ENCODE results near the gene MTX3.
A peak's percentile ranks its signal among the peaks of the same experiment; 100 is the strongest.

Gene MTX3

GRCh38 chr5:79966448-79966847 lies 24.6 kb downstream of the MTX3 start:
- H3K27ac Mint-ChIP-seq: no peak overlapping the region
- no peak overlapping the region for H3K4me3 Mint-ChIP-seq
- no peaks in the 10 kb centered on the region for H3K9me3 Mint-ChIP-seq
- H3K4me1 Mint-ChIP-seq (ENCODE audit: low read depth): peaks cover 13% of the 10 kb centered on the region
- H3K36me3 Mint-ChIP-seq (ENCODE audit: low read depth): no peaks in the 10 kb centered on the region
- no peaks in the 10 kb centered on the region for H3K27me3 Mint-ChIP-seq (ENCODE audit: low read depth)

- Mint-ChIP-seq H3K9me3 (no peaks in the 10 kb centered on the region), H3K4me3 (no peak overlapping the region), H3K36me3 (ENCODE audit: low read depth) (no peaks in the 10 kb centered on the region), H3K4me1 (ENCODE audit: low read depth) (peaks cover 13% of the 10 kb centered on the region), H3K27ac (peak overlapping the region; percentile 67), H3K27me3 (ENCODE audit: low read depth) (no peaks in the 10 kb centered on the region)
Measured at GRCh38 chr5:79964136-79964535, 26.9 kb downstream of the MTX3 start.

DNA sequence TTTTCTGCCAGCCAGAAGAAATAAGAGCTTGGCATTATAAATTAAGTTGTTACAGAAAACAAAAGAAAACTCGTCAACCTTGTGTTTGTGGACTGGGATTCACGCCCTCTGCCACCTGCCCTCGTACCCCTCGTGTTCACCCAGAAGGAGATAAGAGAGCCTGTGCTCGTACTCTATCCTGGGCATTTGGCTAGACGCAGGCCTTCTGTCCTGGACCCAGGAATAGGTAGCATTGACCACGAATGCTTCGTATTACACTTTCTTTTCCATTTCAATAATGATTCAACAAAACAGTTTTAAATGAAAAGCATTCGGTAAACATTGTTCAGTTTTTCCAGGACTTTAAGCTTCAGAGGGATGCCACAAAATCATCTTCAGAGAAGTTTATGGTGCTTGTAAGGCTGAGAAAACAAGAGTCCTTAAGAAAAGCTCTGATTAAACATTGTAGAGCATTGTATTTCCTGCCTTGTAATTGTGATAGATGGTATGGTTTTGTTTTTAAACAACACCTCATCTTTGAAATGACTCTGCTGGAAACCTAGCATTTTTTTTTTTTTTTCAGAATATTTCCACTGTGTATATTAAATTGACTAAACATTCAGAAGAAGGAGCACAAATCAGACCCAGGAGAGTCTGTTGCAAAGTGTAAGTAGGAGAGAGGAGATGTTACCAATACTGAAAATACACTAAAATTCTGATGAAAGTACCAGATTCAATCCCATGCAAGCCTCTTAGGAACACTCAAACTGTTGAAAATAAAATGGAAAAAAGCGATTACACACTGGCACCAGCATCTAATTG lies 27.6 kb downstream of the MTX3 start:
- H3K27me3 Mint-ChIP-seq (ENCODE audit: low read depth): no peaks in the 10 kb centered on the region
- no peaks in the 10 kb centered on the region for H3K36me3 Mint-ChIP-seq (ENCODE audit: low read depth)
- peaks cover 13% of the 10 kb centered on the region for H3K4me1 Mint-ChIP-seq (ENCODE audit: low read depth)
- peak overlapping the region; percentile 67 for H3K27ac Mint-ChIP-seq
- no peaks in the 10 kb centered on the region for H3K9me3 Mint-ChIP-seq
- no peak overlapping the region for H3K4me3 Mint-ChIP-seq

DNA sequence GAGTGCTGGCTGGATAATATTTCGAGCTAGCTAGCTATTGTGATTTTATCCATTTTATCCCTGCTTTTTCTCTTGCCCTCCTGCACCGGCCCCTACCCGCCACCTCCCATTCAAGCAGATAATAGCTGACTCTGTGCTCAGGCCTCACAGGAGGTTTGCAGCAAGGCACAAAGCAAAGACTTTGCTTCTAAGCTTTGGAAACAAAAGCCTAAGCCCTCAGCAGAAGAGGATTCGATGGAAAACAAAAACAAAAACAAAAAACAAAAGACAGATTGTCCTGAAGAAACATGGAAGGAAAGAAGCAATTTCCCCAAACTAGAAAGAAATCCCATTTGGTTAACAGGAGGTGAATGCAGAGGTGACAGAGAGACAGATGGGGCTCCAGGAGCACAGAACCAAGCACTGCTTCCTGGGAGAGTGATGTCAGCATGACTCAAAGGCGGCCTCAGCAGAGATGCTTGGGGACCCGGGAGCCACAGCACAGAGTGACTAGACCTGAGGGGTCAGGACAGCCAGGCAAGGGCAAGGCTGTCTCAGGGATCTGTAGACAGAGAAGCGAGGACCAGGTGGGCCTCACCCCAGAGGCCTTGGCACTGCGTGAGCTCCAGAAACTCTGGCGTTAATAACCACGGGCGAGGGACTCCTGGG lies 28.4 kb downstream of the MTX3 start:
- no peaks in the 10 kb centered on the region for H3K36me3 Mint-ChIP-seq (ENCODE audit: low read depth)
- H3K27me3 Mint-ChIP-seq (ENCODE audit: low read depth): no peaks in the 10 kb centered on the region
- peak overlapping the region; percentile 81 for H3K27ac Mint-ChIP-seq
- peaks cover 13% of the 10 kb centered on the region for H3K4me1 Mint-ChIP-seq (ENCODE audit: low read depth)
- H3K4me3 Mint-ChIP-seq: peak overlapping the region; percentile 19
- H3K9me3 Mint-ChIP-seq: no peaks in the 10 kb centered on the region

- Mint-ChIP-seq H3K9me3 (peaks cover 3% of the 10 kb centered on the region), H3K4me3 (no peak overlapping the region), H3K27ac (no peak overlapping the region), H3K36me3 (ENCODE audit: low read depth) (no peaks in the 10 kb centered on the region), H3K27me3 (ENCODE audit: low read depth) (no peaks in the 10 kb centered on the region), H3K4me1 (ENCODE audit: low read depth) (peaks cover 13% of the 10 kb centered on the region)
Measured at GRCh38 chr5:79961716-79962574, 29.1 kb downstream of the MTX3 start.

DNA sequence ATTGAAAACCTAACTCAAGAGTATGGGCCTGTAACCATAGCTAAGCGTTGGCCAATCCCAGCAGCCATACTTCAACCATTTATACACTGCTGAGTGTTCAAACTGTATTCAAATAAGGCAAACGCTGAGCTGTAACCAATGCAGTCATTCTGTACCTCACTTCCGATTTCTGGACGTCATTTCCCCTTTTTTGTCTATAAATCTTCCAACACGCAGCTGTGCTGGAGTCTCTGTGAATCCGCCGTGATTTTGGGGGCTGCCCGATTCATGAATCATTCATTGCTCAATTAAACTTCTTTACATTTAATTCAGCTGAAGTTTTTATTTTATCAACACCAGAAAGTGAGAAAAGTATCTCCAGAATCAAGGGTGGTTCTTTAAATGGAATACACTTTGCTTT lies 31.7 kb downstream of the MTX3 start:
- H3K27ac Mint-ChIP-seq: no peak overlapping the region
- peaks cover 3% of the 10 kb centered on the region for H3K9me3 Mint-ChIP-seq
- H3K27me3 Mint-ChIP-seq (ENCODE audit: low read depth): no peaks in the 10 kb centered on the region
- no peak overlapping the region for H3K4me3 Mint-ChIP-seq
- H3K4me1 Mint-ChIP-seq (ENCODE audit: low read depth): peaks cover 13% of the 10 kb centered on the region
- no peaks in the 10 kb centered on the region for H3K36me3 Mint-ChIP-seq (ENCODE audit: low read depth)

GRCh38 chr5:79955941-79956670 lies 35.0 kb downstream of the MTX3 start:
- Mint-ChIP-seq H3K27ac (no peak overlapping the region), H3K4me1 (ENCODE audit: low read depth) (no peaks in the 10 kb centered on the region), H3K36me3 (ENCODE audit: low read depth) (no peaks in the 10 kb centered on the region), H3K4me3 (no peak overlapping the region), H3K9me3 (peaks cover 3% of the 10 kb centered on the region), H3K27me3 (ENCODE audit: low read depth) (peaks cover 5% of the 10 kb centered on the region)

DNA sequence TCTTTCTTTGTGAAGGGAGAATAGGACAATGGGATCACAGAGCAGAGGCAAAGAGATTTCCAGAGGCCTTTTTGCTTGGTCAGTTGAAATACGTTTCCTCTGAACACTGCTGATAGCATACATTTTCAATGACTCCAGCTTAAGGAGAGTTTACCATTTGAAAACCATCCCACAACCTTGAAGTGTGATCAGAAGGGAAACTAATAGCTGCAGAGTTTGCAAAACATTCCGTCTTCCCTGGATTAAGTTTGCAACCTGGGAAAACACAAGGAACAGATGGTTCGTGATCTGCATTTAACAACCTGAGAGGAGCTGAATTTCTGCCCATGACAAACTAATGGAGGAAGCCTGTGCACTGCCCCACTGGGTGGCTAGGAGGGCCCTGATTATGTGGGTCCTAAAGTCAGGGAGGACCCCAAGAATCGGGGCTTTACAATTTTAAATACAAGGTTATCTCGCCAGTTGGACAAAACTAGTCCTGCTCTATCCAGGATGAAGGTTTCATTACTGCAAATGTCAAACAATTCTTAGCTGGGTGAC lies 35.6 kb downstream of the MTX3 start:
- peaks cover 3% of the 10 kb centered on the region for H3K9me3 Mint-ChIP-seq
- no peak overlapping the region for H3K4me3 Mint-ChIP-seq
- no peaks in the 10 kb centered on the region for H3K4me1 Mint-ChIP-seq (ENCODE audit: low read depth)
- peaks cover 5% of the 10 kb centered on the region for H3K27me3 Mint-ChIP-seq (ENCODE audit: low read depth)
- no peak overlapping the region for H3K27ac Mint-ChIP-seq
- H3K36me3 Mint-ChIP-seq (ENCODE audit: low read depth): no peaks in the 10 kb centered on the region

DNA sequence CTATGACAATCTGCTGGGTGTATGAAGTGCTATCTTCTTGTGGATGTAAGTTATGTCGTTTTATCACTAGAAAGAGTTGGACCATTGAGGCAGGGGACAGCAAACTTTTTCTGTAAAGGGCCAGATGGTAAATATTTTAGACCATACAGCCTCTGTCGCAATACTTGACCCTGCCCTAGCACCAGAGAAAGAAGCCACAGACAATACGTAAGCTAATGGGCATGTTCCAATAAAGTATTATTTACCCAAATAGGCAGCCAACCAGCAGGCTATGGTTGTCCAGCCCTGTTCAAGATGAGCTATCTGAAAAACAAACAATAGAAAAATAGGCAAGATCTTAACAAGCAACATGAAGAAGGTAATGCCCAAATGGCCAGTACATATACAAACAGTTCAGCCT lies 36.4 kb downstream of the MTX3 start:
- Mint-ChIP-seq H3K27ac (no peak overlapping the region), H3K27me3 (ENCODE audit: low read depth) (peaks cover 5% of the 10 kb centered on the region), H3K9me3 (peaks cover 3% of the 10 kb centered on the region)

GRCh38 chr5:79947567-79947966 lies 43.5 kb downstream of the MTX3 start:
- Mint-ChIP-seq H3K4me1 (ENCODE audit: low read depth) (peaks cover 6% of the 10 kb centered on the region), H3K36me3 (ENCODE audit: low read depth) (no peaks in the 10 kb centered on the region), H3K27me3 (ENCODE audit: low read depth) (no peaks in the 10 kb centered on the region), H3K27ac (no peak overlapping the region), H3K4me3 (no peak overlapping the region), H3K9me3 (no peaks in the 10 kb centered on the region)

More for the DNA sequence above, 36.4 kb downstream of the MTX3 start:
- H3K4me3 Mint-ChIP-seq: no peak overlapping the region
- H3K36me3 Mint-ChIP-seq (ENCODE audit: low read depth): no peaks in the 10 kb centered on the region
- no peaks in the 10 kb centered on the region for H3K4me1 Mint-ChIP-seq (ENCODE audit: low read depth)

- Mint-ChIP-seq H3K27me3 (ENCODE audit: low read depth) (no peaks in the 10 kb centered on the region), H3K27ac (peak overlapping the region; percentile 67), H3K36me3 (ENCODE audit: low read depth) (no peaks in the 10 kb centered on the region), H3K4me1 (ENCODE audit: low read depth) (peaks cover 8% of the 10 kb centered on the region), H3K4me3 (no peak overlapping the region), H3K9me3 (no peaks in the 10 kb centered on the region)
Measured at GRCh38 chr5:79938468-79938867, 52.6 kb downstream of the MTX3 start.

GRCh38 chr5:79936646-79937216 lies 54.3 kb downstream of the MTX3 start:
- Mint-ChIP-seq H3K4me3 (no peak overlapping the region), H3K4me1 (ENCODE audit: low read depth) (peaks cover 8% of the 10 kb centered on the region), H3K9me3 (no peaks in the 10 kb centered on the region), H3K36me3 (ENCODE audit: low read depth) (no peaks in the 10 kb centered on the region), H3K27ac (no peak overlapping the region), H3K27me3 (ENCODE audit: low read depth) (no peaks in the 10 kb centered on the region)

DNA sequence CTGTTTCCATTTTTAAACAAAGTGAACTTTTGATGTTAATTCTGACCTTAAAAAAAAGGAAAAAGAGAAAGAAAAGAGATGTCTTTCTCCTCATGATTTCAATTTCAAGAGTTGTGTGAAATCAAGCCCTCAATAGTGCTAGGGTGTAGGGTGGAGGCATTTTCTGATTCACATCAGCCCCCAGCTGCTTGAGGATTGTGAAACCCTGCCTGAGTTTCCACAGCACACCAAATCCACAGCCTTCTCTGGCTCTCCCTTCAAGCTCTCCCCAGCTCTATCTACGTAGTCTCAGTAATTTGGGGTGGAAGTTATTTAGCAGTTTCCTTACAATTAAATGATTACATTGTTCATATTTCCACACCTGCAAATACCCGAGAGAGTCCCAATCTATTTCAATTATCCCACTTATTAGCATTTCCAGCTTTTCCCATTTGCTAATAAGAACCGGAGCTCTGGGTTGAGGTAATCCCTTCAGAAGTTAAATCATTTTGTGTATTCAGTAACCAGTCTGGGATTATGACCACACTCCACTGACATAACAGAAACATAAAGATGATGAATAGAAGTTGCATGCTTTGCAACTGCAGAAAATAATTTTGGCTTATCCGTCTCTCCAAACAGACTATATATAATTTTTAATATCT lies 54.9 kb downstream of the MTX3 start:
- Mint-ChIP-seq H3K4me3 (no peak overlapping the region), H3K4me1 (ENCODE audit: low read depth) (peaks cover 8% of the 10 kb centered on the region), H3K27me3 (ENCODE audit: low read depth) (no peaks in the 10 kb centered on the region), H3K36me3 (ENCODE audit: low read depth) (no peaks in the 10 kb centered on the region), H3K27ac (no peak overlapping the region), H3K9me3 (no peaks in the 10 kb centered on the region)

All from T-helper 1 cell treated with Interleukin-12 subunit alpha and Interleukin-12 subunit beta and Interleukin-4 antibody, amounts not matched to agents 30 μg/mL and 1 μg/mL, for 36 hours (primary cell).